Measurements from ENCODE around the gene RPL3. TPM values are rescaled to one million over a fixed set of nuclear protein-coding genes. Genes with fewer than 3 reads are reported as not detected.
"Not testable (repeated sequence)": the region's sequence is repeated elsewhere in the genome, so short reads cannot be mapped to it uniquely, and the experiment has no call there.

RPL3 gene
- total RNA-seq, 1 experiment from 2014 or later: 3,009 TPM

DNA sequence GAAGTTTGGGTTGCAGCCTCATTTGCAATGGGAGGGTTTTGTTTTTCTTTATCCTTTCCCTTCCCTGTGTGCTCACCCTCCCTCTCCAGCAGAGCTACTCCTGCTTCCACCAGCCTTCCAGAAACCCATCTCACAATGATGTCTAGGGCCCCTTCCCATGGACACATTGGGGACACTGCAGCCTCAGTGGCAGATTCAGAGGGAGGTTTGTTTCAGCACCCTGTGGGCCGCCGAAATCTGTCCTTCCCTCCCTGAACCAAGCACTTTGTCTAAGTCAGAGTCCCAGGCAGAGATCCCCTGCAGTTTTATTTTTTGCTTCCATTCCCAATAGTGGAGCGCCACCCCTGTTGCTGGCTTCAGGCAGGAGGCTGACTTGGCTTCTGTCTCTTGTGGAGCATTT lies 21.8 kb upstream of the RPL3 start (continued):
- no peak for TF ChIP-seq STAT6 (CRISPR knock-in tag; conservative IDR thresholded peaks at IDR 0.05; ENCODE audit: low read depth)

DNA sequence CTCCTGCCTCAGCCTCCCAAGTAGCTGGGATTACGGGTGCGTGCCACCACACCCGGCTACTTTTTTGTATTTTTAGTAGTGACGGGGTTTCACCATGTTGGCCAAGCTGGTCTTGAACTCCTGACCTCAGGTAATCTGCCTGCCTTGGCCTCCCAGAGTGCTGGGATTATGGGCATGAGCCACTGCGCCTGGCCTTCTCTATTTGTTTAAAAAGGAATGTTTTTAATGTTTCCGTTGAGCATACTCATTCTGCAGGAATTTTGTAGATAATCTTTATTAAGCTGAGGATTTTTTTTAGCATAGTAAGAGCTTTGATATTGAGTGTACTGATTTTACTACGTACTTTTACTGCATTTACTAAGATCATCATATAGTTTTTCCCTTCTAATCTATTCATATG lies 20.4 kb upstream of the RPL3 start:
- DNase-seq (ENCODE audit: low spot score); H3K36me3 Mint-ChIP-seq; H3K27me3 Mint-ChIP-seq (ENCODE audit: low read depth); H3K27ac Mint-ChIP-seq; ATAC-seq; POLR2A ChIA-PET; H3K9me3 Mint-ChIP-seq; H3K4me3 Mint-ChIP-seq: not testable (repeated sequence)
- peaks cover 18% of the 10 kb centered on the region for H3K4me1 Mint-ChIP-seq
- CTCF ChIA-PET: interaction anchor here (1.0 to 3.3 kb wide), 4 partner anchors 9 to 189 kb away, joined by 3 to 16 read pairs (median 4); partner anchors contain the start of gene TAB1

DNA sequence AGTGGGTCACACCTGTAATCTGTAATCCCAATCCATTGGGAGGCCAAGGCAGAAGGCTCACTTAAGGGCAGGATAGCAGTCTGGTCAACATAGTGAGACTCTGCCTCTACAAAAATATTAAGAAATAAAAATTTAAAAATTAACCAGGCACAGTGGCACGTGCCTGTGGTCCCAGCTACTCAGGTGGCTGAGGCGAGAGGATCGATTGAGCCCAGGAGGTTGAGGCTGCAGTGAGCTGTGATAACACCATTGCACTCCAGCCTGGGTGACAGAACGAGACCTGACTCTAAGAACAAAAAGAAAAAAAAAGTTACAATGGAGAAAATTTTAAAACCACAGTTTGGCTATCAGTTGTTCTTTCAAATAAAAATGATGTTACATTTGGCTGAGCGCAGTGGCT lies 17.0 kb upstream of the RPL3 start:
- Mint-ChIP-seq H3K36me3 (no peaks in the 10 kb centered on the region), H3K27me3 (ENCODE audit: low read depth) (no peaks in the 10 kb centered on the region), H3K4me1 (peaks cover 5% of the 10 kb centered on the region), H3K4me3 (no peak overlapping the region), H3K27ac (no peak overlapping the region), H3K9me3 (no peaks in the 10 kb centered on the region)
- DNase-seq (ENCODE audit: low spot score) (no peak), ATAC-seq (no peak)
- ChIA-PET POLR2A (no interaction called here), CTCF (no interaction called here)
- no peak for TF ChIP-seq ERG (CRISPR knock-in tag; IDR thresholded peaks at IDR 0.05)

GRCh38 chr22:39332441-39333064 lies 13.1 kb upstream of the RPL3 start:
- Mint-ChIP-seq H3K36me3 (no peaks in the 10 kb centered on the region), H3K27me3 (ENCODE audit: low read depth) (no peaks in the 10 kb centered on the region; the same call in 1 of the 2 replicates), H3K27ac (no peak overlapping the region), H3K4me1 (no peaks in the 10 kb centered on the region), H3K9me3 (no peaks in the 10 kb centered on the region), H3K4me3 (no peak overlapping the region)
- TF ChIP-seq GTF2I (CRISPR knock-in tag; conservative IDR thresholded peaks at IDR 0.05) (no peak), CBFB (CRISPR knock-in tag; IDR thresholded peaks at IDR 0.05; ENCODE audit: low read depth) (no peak), ZNF423 (CRISPR knock-in tag; IDR thresholded peaks at IDR 0.05) (no peak), MAX (CRISPR knock-in tag; IDR thresholded peaks at IDR 0.05) (no peak), ESRRA (CRISPR knock-in tag; IDR thresholded peaks at IDR 0.05; ENCODE audit: borderline replicate concordance) (no peak), ATF1 (CRISPR knock-in tag; IDR thresholded peaks at IDR 0.05) (no peak), ZSCAN18 (CRISPR knock-in tag; IDR thresholded peaks at IDR 0.05) (no peak), ETV6 (CRISPR knock-in tag; IDR thresholded peaks at IDR 0.05) (no peak), TEAD1 (CRISPR knock-in tag; IDR thresholded peaks at IDR 0.05) (no peak), JAZF1 (CRISPR knock-in tag; IDR thresholded peaks at IDR 0.05) (no peak), ZBTB21 (CRISPR knock-in tag; IDR thresholded peaks at IDR 0.05; ENCODE audit: borderline replicate concordance) (no peak)
- POLR2A ChIA-PET: no interaction called here
- CTCF ChIA-PET: interaction anchor here (1.2 to 4.4 kb wide), 12 partner anchors 10 to 196 kb away, joined by 3 to 64 read pairs (median 11); partner anchors contain the start of genes RPL3 and SYNGR1
- no peak for ATAC-seq
- no peak for DNase-seq (ENCODE audit: low spot score)

DNA sequence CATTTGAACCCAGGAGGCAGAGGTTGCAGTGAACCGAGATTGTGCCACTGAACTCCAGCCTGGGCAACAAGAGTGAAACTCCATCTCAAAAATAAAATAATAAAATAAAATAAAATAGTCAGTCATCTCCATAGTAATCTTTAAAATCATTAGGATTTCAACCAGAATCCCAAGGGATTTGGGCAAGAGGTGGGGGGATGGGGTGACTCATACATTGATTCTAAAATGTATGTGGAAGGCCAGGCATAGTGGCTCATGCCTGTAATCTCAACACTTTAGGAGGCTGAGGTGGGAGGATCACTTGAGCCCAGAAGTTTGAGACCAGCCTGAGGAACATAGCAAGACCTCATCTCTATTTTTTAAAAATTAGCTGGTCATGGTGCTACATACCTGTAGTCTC lies 11.1 kb upstream of the RPL3 start:
- H3K9me3 Mint-ChIP-seq; H3K27me3 Mint-ChIP-seq (ENCODE audit: low read depth); ATAC-seq; H3K36me3 Mint-ChIP-seq; DNase-seq (ENCODE audit: low spot score); H3K4me3 Mint-ChIP-seq; H3K27ac Mint-ChIP-seq; H3K4me1 Mint-ChIP-seq: not testable (repeated sequence)
- POLR2A ChIA-PET: interaction anchor here (1.6 kb wide), 1 partner anchor 11 kb away, joined by 5 read pairs; the partner anchor contains the start of gene RPL3
- CTCF ChIA-PET: interaction anchor here (0.8 to 4.4 kb wide), 38 partner anchors 8 to 596 kb away, joined by 3 to 64 read pairs (median 5); partner anchors contain the start of genes ATF4, CBX7, MIEF1 and RPL3
